Fibroblast of mammary gland (primary cell): ENCODE data around the gene ETFDH.
"Not testable (repeated sequence)": the region's sequence is repeated elsewhere in the genome, so short reads cannot be mapped to it uniquely, and the experiment has no call there.

Source experiments
- DNase-seq: peaks from one replicate; pipeline ENCODE4 v3.0.0-alpha.2; 2010; ENCODE audit warnings: low read depth
- H3K4me3 ChIP-seq: 2 replicates; pipeline ENCODE4 v1.5.1; 2011; ENCODE audit warnings: low read depth, mild to moderate bottlenecking, low read length, moderate library complexity; ENCODE audit not compliant: control insufficient read depth
- CTCF ChIP-seq: conservative IDR thresholded peaks from 2 replicates; pipeline ENCODE4 v1.5.1; 2011; ENCODE audit warnings: low read depth, low read length, inconsistent platforms; ENCODE audit not compliant: control insufficient read depth, insufficient read depth

The ETFDH gene

GRCh38 chr4:158754385-158755180 lies 82.5 kb downstream of the ETFDH start:
- no peak for TF ChIP-seq CTCF
- no peak for DNase-seq
- H3K4me3 ChIP-seq: no peak overlapping the region

GRCh38 chr4:158755819-158756218 lies 83.7 kb downstream of the ETFDH start:
- not testable (repeated sequence) for DNase-seq, H3K4me3 ChIP-seq

GRCh38 chr4:158756588-158756987 lies 84.5 kb downstream of the ETFDH start:
- DNase-seq: no peak
- no peak overlapping the region for H3K4me3 ChIP-seq
- TF ChIP-seq CTCF: no peak

- no peak overlapping the region for H3K4me3 ChIP-seq
- DNase-seq: peak; percentile 48
- no peak for TF ChIP-seq CTCF
These were observed 86.0 kb downstream of the ETFDH start for GRCh38 chr4:158758142-158758541.

DNA sequence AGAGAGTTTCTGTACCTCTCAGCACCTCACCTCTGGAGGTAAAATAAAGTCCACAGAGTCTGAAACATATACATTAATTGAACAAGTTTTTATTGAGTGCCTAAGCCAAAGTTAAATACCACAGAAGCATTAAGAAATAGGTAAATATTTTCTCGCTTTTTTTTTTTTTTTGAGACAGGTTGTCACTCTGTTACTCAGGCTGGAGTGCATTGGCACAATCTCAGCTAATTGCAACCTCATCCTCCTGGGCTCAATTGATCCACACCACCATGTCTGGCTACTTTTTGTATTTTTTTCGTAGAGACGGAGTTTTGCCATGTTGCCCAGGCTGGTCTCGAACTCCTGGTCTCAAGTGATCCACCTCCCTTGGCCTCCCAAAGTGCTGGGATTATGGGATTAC lies 86.6 kb downstream of the ETFDH start:
- no peak overlapping the region for H3K4me3 ChIP-seq
- TF ChIP-seq CTCF: no peak
- DNase-seq: no peak
